Stomach (tissue), 9 donors: ENCODE data around the gene CLDN22. TPM values are rescaled to one million over a fixed set of nuclear protein-coding genes. Genes with fewer than 3 reads are reported as not detected.

Source experiments
- DNase-seq, 2 donors: peaks; one replicate each; pipeline versions ENCODE4 v3.0.0 to v3.0.0-alpha.2; 2013 to 2019
- H3K27ac ChIP-seq, 5 donors: fragments of 200-600 bp in 4 of 5; sonication (generic) in 4 of 5; one replicate each; pipeline ENCODE4 v1.5.1; 2013 to 2019; ENCODE audit warnings: mild to moderate bottlenecking in 1 of 5, moderate library complexity in 1 of 5
- H3K27me3 ChIP-seq, 3 donors: fragments of 200-600 bp; sonication (generic); one replicate each; pipeline ENCODE4 v1.5.1; 2017 to 2019; ENCODE audit warnings: mixed run types in 1 of 3
- H3K36me3 ChIP-seq, 4 donors: fragments of 200-600 bp; sonication (generic); 1 replicate in 3 of 4; 2 replicates in 1 of 4; pipeline ENCODE4 v1.5.1; 2016 to 2019
- H3K4me1 ChIP-seq, 4 donors: fragments of 200-600 bp; sonication (generic); one replicate each; pipeline ENCODE4 v1.5.1; 2016 to 2019
- H3K4me3 ChIP-seq, 4 donors: fragments of 200-600 bp; sonication (generic) in 3 of 4; one replicate each; pipeline ENCODE4 v1.5.1; 2016 to 2019; ENCODE audit warnings: mild to moderate bottlenecking in 1 of 4
- H3K9me3 ChIP-seq, 4 donors: fragments of 200-600 bp; sonication (generic); one replicate each; pipeline ENCODE4 v1.5.1; 2016 to 2019
- CTCF ChIP-seq, 7 experiments: fragments of 450-650 bp in 4 of 7; fragments of 200-600 bp in 3 of 7; sonication (generic) in 3 of 7; IDR thresholded peaks; one replicate each; pipeline ENCODE4 v1.5.1; 2016 to 2019; ENCODE audit warnings: antibody characterized with exemption in 7 of 7, control low read depth in 2 of 7, mild to moderate bottlenecking in 1 of 7
- EP300 ChIP-seq: sonication (generic); formaldehyde crosslinking; IDR thresholded peaks from one replicate; pipeline ENCODE4 v1.6.1; 2017; ENCODE audit warnings: antibody characterized with exemption
- POLR2A ChIP-seq, 4 donors: fragments of 450-650 bp; IDR thresholded peaks; one replicate each; pipeline ENCODE4 v1.6.1; 2016; ENCODE audit warnings: antibody characterized with exemption in 4 of 4, control low read depth in 2 of 4, mild to moderate bottlenecking in 1 of 4, moderate library complexity in 1 of 4
- POLR2AphosphoS5 ChIP-seq, 3 donors: sonication (generic); formaldehyde crosslinking; IDR thresholded peaks; one replicate each; pipeline ENCODE4 v1.6.1; 2016; ENCODE audit warnings: antibody characterized with exemption in 3 of 3
- WGBS, 5 donors: extraction: QIAGEN DNeasy Blood & Tissue Kit in 3 of 5; methylation state at CpG; one replicate each; pipeline versions ENCODE4 v1.1.5 to v1.1.7; 2013 to 2018; 5-methylcytosine and 5-hydroxymethylcytosine counted together
- intact Hi-C: fragments of 100-400 bp; cut with DNase I; formaldehyde crosslinking; loops from one replicate; pipeline ENCODE4 v1.15.1; 2023; ENCODE audit warnings: low total_unique reads
- polyA plus RNA-seq, 3 donors: library from polyadenylated mRNA; stranded (reverse); fragments of 200-250 nt; gene quantifications; one replicate each; pipeline ENCODE4 v1.2.3, GENCODE V29; 2013
- total RNA-seq, 5 donors: library from RNA; depleted of rRNA; stranded (reverse); fragments of >200 nt; gene quantifications; one replicate each; pipeline versions ENCODE4 v1.1.0 to v1.2.3, GENCODE V29; 2014 to 2016
- donor health status: healthy with polysubstance abuse.
- donor health status: Bipolar disorder and iron deficiency.
- donor health status: healthy.

Gene CLDN22
- total and polyA plus RNA-seq, 8 donors = 0.30 TPM; not detected in 7

- no peaks in the 10 kb centered on the region for H3K9me3 ChIP-seq
- intact Hi-C loops = no loop called here
- peaks cover 18 to 84% (median 77%) of the 10 kb centered on the region in 4 donors for H3K36me3 ChIP-seq
- no peaks in the 10 kb centered on the region for H3K27me3 ChIP-seq
- H3K27ac ChIP-seq = no peak overlapping the region
- no peak overlapping the region for H3K4me3 ChIP-seq
- DNase-seq = no peak
- no peak for TF ChIP-seq POLR2AphosphoS5 (IDR thresholded peaks at IDR 0.05)
- H3K4me1 ChIP-seq = no peaks in the 10 kb centered on the region
- WGBS, 5 donors = 43 to 66% (median 51%) methylated on average over 2 of the region's 2 CpGs
Measured at GRCh38 chr4:183287309-183287659, 32.8 kb downstream of the CLDN22 start.

- Histone ChIP-seq H3K4me3 (no peak overlapping the region), H3K9me3 (no peaks in the 10 kb centered on the region), H3K4me1 (no peaks in the 10 kb centered on the region), H3K36me3 (peaks cover 18 to 88% (median 80%) of the 10 kb centered on the region in 4 donors), H3K27ac (no peak overlapping the region), H3K27me3 (no peaks in the 10 kb centered on the region)
- WGBS, 5 donors = 94 to 96% (median 94%) methylated on average over 11 of the region's 11 CpGs
- no peak for DNase-seq
- TF ChIP-seq CTCF (IDR thresholded peaks at IDR 0.05) = no peak
- no peak for TF ChIP-seq POLR2A (IDR thresholded peaks at IDR 0.05)
- no peak for TF ChIP-seq POLR2AphosphoS5 (IDR thresholded peaks at IDR 0.05)
- TF ChIP-seq EP300 = no peak
- intact Hi-C loops = no loop called here
Measured at GRCh38 chr4:183286590-183287308, 33.3 kb downstream of the CLDN22 start.

GRCh38 chr4:183285886-183286285, 34.2 kb downstream of the CLDN22 start:
- intact Hi-C loops = no loop called here
- Histone ChIP-seq H3K27ac (no peak overlapping the region), H3K9me3 (no peaks in the 10 kb centered on the region), H3K36me3 (peaks cover 18 to 91% (median 84%) of the 10 kb centered on the region in 4 donors), H3K27me3 (no peaks in the 10 kb centered on the region), H3K4me3 (no peak overlapping the region), H3K4me1 (no peaks in the 10 kb centered on the region)
- 87 to 94% (median 93%) methylated on average over 7 of the region's 7 CpGs for WGBS, 5 donors
- no peak for TF ChIP-seq POLR2A (IDR thresholded peaks at IDR 0.05)
- TF ChIP-seq EP300 = no peak
- no peak for TF ChIP-seq POLR2AphosphoS5 (IDR thresholded peaks at IDR 0.05)
- TF ChIP-seq CTCF (IDR thresholded peaks at IDR 0.05) = no peak
- no peak for DNase-seq

GRCh38 chr4:183284965-183285364, 35.1 kb downstream of the CLDN22 start:
- Histone ChIP-seq H3K27ac (no peak overlapping the region), H3K4me1 (no peaks in the 10 kb centered on the region), H3K27me3 (no peaks in the 10 kb centered on the region), H3K9me3 (no peaks in the 10 kb centered on the region), H3K4me3 (no peak overlapping the region), H3K36me3 (peaks cover 18 to 91% (median 87%) of the 10 kb centered on the region in 4 donors)
- WGBS, 5 donors = 59 to 82% (median 73%) methylated on average over 4 of the region's 4 CpGs
- DNase-seq = no peak
- no peak for TF ChIP-seq POLR2AphosphoS5 (IDR thresholded peaks at IDR 0.05)
- TF ChIP-seq CTCF (IDR thresholded peaks at IDR 0.05) = no peak
- no peak for TF ChIP-seq EP300
- no peak for TF ChIP-seq POLR2A (IDR thresholded peaks at IDR 0.05)
- intact Hi-C loops = no loop called here

- Histone ChIP-seq H3K4me1 (no peaks in the 10 kb centered on the region), H3K27ac (no peak overlapping the region), H3K4me3 (no peak overlapping the region), H3K36me3 (peaks cover 18 to 85% (median 81%) of the 10 kb centered on the region in 4 donors), H3K9me3 (no peaks in the 10 kb centered on the region), H3K27me3 (no peaks in the 10 kb centered on the region)
- WGBS, 5 donors = 79 to 82% (median 80%) methylated on average over 12 of the region's 12 CpGs
- TF ChIP-seq POLR2AphosphoS5 (IDR thresholded peaks at IDR 0.05) (no peak), CTCF (IDR thresholded peaks at IDR 0.05) (no peak), POLR2A (IDR thresholded peaks at IDR 0.05) (no peak), EP300 (no peak)
- peak in 1 of 2 donors; percentile 40 for DNase-seq
- intact Hi-C loops = no loop called here
Measured at GRCh38 chr4:183284258-183284785, 35.8 kb downstream of the CLDN22 start.
